Endodermal cell (in vitro differentiated cells): ENCODE data around the gene DLG5. TPM values are rescaled to one million over a fixed set of nuclear protein-coding genes. Genes with fewer than 3 reads are reported as not detected.

Experiments
- DNase-seq: peaks from one replicate; pipeline ENCODE4 v3.0.0-alpha.2; 2017
- H3K27ac ChIP-seq: 2 replicates; pipeline ENCODE4 v1.5.1; 2013; ENCODE audit warnings: mild to moderate bottlenecking, low read depth, low read length, moderate library complexity
- H3K27me3 ChIP-seq: 2 replicates; pipeline ENCODE4 v1.6.1; 2013; ENCODE audit warnings: mild to moderate bottlenecking, low read length, moderate library complexity; ENCODE audit not compliant: insufficient read depth, control insufficient read depth, poor library complexity, severe bottlenecking
- H3K36me3 ChIP-seq: 2 replicates; pipeline ENCODE4 v1.7.0; 2013; ENCODE audit warnings: mild to moderate bottlenecking, low read length, moderate library complexity; ENCODE audit not compliant: control insufficient read depth, insufficient read depth
- H3K4me1 ChIP-seq: one replicate; pipeline ENCODE4 v1.7.0; 2013; ENCODE audit warnings: low read length; ENCODE audit not compliant: control insufficient read depth, insufficient read depth
- H3K4me3 ChIP-seq: 2 replicates; pipeline ENCODE4 v1.5.1; 2013; ENCODE audit warnings: mild to moderate bottlenecking, low read length, moderate library complexity
- H3K9ac ChIP-seq: 2 replicates; pipeline ENCODE4 v1.6.1; 2013; ENCODE audit warnings: mild to moderate bottlenecking, low read length, moderate library complexity; ENCODE audit not compliant: poor library complexity, severe bottlenecking; ENCODE audit errors: extremely low read depth
- H3K9me3 ChIP-seq: 2 replicates; pipeline ENCODE4 v1.6.1; 2013; ENCODE audit warnings: mild to moderate bottlenecking, low read length, moderate library complexity; ENCODE audit not compliant: control insufficient read depth
- H3K27ac Mint-ChIP-seq: 2 replicates; pipeline ENCODE4 v1.8.0; 2020; ENCODE audit warnings: mixed read lengths
- H3K27me3 Mint-ChIP-seq: 2 replicates; pipeline ENCODE4 v1.8.0; 2021; ENCODE audit warnings: mild to moderate bottlenecking, mixed read lengths; ENCODE audit not compliant: insufficient read depth
- H3K36me3 Mint-ChIP-seq: 2 replicates; pipeline ENCODE4 v1.8.0; 2020; ENCODE audit warnings: low read depth, mixed read lengths
- H3K4me1 Mint-ChIP-seq: 2 replicates; pipeline ENCODE4 v1.8.0; 2020; ENCODE audit warnings: mixed read lengths
- H3K4me3 Mint-ChIP-seq: 2 replicates; pipeline ENCODE4 v1.8.0; 2020; ENCODE audit warnings: mild to moderate bottlenecking, moderate library complexity, mixed read lengths
- H3K9me3 Mint-ChIP-seq: 2 replicates; pipeline ENCODE4 v1.8.0; 2020; ENCODE audit warnings: mild to moderate bottlenecking, mixed read lengths
- WGBS, 2 experiments: methylation state at CpG; one replicate each; pipeline versions ENCODE4 v1.1.5 to v1.1.7; 2013; ENCODE audit warnings: missing lambda C conversion rate in 2 of 2, mixed read lengths in 1 of 2; ENCODE audit not compliant: insufficient coverage in 1 of 2, insufficient read length in 1 of 2; 5-methylcytosine and 5-hydroxymethylcytosine counted together
- total RNA-seq, 2 donors: library from RNA; stranded (reverse); fragmentation: NEBNext Ultra II Directional in 1 of 2; extraction: Animal tissue kit (Norgen Biotek cat#: 25700) in 1 of 2; gene quantifications; 2 replicates in 1 of 2; 3 replicates in 1 of 2; pipeline ENCODE4 v1.2.1, GENCODE V29; 2021
- TF ChIP-seq, protein P1 (sequence below): fragments of 200-600 bp; sonication (generic); conservative IDR thresholded peaks from 2 replicates; pipeline ENCODE4 v1.5.0; 2021; ENCODE audit warnings: antibody characterized with exemption, mild to moderate bottlenecking

The DLG5 gene
- total RNA-seq, 2 donors from 2014 or later, result 79.4 to 83.4 TPM

DNA sequence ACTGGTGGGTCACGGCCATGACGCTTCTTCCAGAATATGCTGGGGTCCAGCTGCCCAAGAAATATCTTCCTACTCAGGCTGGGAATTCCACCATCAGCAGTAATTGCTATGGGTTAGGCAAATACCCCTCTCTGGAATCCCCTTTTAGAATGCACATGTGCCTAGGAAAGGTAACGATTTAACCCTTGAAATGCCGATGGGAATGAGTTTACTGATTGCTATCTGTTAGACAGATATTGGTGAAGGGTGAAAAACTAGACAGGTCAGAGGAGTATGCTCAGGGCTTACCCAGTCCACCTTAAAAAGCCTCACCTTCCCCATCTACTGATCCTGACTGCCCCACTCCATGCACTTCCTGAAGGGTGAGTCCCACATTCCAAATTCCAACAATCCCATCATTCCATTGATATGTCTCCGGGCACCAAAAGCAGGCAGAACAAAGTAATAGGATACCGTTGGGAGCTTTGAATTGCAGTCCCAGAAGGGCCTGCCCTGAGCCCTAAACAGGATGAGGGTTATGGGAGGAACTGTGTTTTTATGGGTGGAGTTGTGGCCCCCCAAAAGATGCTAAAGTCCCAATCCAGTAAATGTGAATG, 59.3 kb downstream of the DLG5 start:
- H3K27ac ChIP-seq, result no peak overlapping the region
- peaks cover 50% of the 10 kb centered on the region for H3K36me3 ChIP-seq
- no peaks in the 10 kb centered on the region for H3K9me3 ChIP-seq
- Mint-ChIP-seq H3K4me1 (peaks cover 35% of the 10 kb centered on the region), H3K4me3 (no peak overlapping the region), H3K36me3 (peaks cover 31% of the 10 kb centered on the region), H3K9me3 (no peaks in the 10 kb centered on the region), H3K27ac (peak overlapping the region; percentile 29), H3K27me3 (no peaks in the 10 kb centered on the region)
- H3K4me1 ChIP-seq, result peaks cover 5% of the 10 kb centered on the region
- H3K9ac ChIP-seq, result no peak overlapping the region
- no peak for DNase-seq
- WGBS, 2 experiments, result 93 to 96% methylated on average over 5 to 6 of the region's 6 CpGs
- no peak overlapping the region for H3K4me3 ChIP-seq
- TF ChIP-seq, protein P1, sequence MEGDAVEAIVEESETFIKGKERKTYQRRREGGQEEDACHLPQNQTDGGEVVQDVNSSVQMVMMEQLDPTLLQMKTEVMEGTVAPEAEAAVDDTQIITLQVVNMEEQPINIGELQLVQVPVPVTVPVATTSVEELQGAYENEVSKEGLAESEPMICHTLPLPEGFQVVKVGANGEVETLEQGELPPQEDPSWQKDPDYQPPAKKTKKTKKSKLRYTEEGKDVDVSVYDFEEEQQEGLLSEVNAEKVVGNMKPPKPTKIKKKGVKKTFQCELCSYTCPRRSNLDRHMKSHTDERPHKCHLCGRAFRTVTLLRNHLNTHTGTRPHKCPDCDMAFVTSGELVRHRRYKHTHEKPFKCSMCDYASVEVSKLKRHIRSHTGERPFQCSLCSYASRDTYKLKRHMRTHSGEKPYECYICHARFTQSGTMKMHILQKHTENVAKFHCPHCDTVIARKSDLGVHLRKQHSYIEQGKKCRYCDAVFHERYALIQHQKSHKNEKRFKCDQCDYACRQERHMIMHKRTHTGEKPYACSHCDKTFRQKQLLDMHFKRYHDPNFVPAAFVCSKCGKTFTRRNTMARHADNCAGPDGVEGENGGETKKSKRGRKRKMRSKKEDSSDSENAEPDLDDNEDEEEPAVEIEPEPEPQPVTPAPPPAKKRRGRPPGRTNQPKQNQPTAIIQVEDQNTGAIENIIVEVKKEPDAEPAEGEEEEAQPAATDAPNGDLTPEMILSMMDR, result no peak
- H3K27me3 ChIP-seq, result no peaks in the 10 kb centered on the region

DNA sequence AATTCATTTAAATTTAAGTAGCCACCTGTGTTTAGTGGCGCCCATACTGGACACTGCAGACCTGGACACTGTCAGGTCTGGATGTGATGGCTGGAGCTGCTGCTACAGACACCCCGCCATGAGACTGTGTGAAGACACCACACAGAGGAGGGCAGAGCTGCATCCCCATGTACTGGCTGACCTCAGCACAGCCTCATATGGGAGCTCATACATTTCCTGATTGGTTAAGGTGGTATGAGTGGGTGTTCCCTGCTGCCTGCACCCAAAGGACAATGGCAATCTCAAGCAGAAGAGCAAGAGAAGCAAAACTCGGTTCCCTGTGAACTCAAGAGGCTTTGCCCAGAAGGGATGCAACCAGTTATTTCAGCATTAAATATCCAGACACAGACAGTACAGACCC, 60.0 kb downstream of the DLG5 start:
- H3K36me3 ChIP-seq, result peaks cover 53% of the 10 kb centered on the region
- H3K9ac ChIP-seq, result no peak overlapping the region
- no peak overlapping the region for H3K27ac ChIP-seq
- Mint-ChIP-seq H3K9me3 (no peaks in the 10 kb centered on the region), H3K27me3 (no peaks in the 10 kb centered on the region), H3K4me1 (peaks cover 35% of the 10 kb centered on the region), H3K4me3 (no peak overlapping the region), H3K27ac (peak overlapping the region; percentile 29), H3K36me3 (peaks cover 31% of the 10 kb centered on the region)
- no peaks in the 10 kb centered on the region for H3K9me3 ChIP-seq
- H3K27me3 ChIP-seq, result no peaks in the 10 kb centered on the region
- WGBS, 2 experiments, result 83 to 92% methylated on average over 1 to 3 of the region's 3 CpGs
- no peak overlapping the region for H3K4me3 ChIP-seq
- no peak for DNase-seq
- TF ChIP-seq, protein P1, result no peak
- H3K4me1 ChIP-seq, result peaks cover 5% of the 10 kb centered on the region

DNA sequence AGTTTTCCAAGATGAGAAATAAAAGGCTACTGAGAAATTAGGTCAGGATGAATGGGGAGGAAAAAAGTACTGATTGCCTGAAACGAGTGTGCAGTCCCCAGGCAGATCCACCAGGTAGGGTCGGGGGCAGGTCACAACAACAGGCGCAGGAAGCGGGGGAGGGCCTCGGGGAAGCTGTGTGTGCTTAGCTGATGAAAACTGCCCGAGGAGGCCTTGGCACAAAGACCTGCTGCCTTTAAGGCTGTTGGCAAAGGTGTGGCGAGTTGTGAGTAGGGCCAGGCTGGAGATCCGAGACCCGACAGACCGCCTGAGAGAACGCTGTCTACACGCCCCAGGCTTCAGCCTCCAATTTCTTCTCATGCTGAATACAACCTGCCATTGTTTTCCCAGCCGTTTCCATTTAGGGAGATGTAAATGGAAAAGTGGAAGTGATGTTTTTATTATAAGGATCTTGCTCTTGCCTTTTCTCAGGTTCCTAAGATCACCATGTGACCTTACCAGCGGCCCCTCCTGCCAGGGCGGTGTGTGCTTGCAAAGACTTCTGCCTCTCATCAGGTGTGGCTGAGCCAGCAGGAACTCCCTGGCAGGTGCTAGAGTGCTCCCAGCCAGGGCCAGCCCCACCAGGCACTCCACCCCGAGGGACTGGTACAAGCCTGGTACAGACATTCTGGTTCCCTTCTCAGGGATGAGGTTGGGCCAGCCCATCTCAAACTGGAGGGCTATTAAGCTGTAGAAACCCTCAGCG, 60.8 kb downstream of the DLG5 start:
- Mint-ChIP-seq H3K9me3 (no peaks in the 10 kb centered on the region), H3K4me3 (no peak overlapping the region), H3K4me1 (peaks cover 31% of the 10 kb centered on the region), H3K36me3 (peaks cover 26% of the 10 kb centered on the region), H3K27ac (peak overlapping the region; percentile 52), H3K27me3 (no peaks in the 10 kb centered on the region)
- Histone ChIP-seq H3K9me3 (no peaks in the 10 kb centered on the region), H3K27ac (no peak overlapping the region), H3K4me3 (no peak overlapping the region), H3K27me3 (no peaks in the 10 kb centered on the region), H3K9ac (no peak overlapping the region), H3K4me1 (peaks cover 5% of the 10 kb centered on the region), H3K36me3 (peaks cover 53% of the 10 kb centered on the region)
- WGBS, 2 experiments, result 76 to 79% methylated on average over 14 to 16 of the region's 17 CpGs
- TF ChIP-seq, protein P1, result no peak
- DNase-seq, result no peak
